Subcutaneous abdominal adipose tissue (tissue), 5 donors: ENCODE results near the gene SPINT3.

Experiments
- H3K27ac ChIP-seq: one replicate; pipeline ENCODE4 v1.7.0; 2013; ENCODE audit warnings: low read depth, mild to moderate bottlenecking, inconsistent platforms, low read length, moderate library complexity
- H3K27me3 ChIP-seq, 5 donors: one replicate each; pipeline ENCODE4 v1.7.0; 2013; ENCODE audit warnings: low read length in 5 of 5, inconsistent platforms in 1 of 5; ENCODE audit not compliant: control insufficient read depth in 5 of 5, insufficient read depth in 4 of 5
- H3K36me3 ChIP-seq, 5 donors: one replicate each; pipeline ENCODE4 v1.7.0; 2013; ENCODE audit warnings: low read length in 5 of 5; ENCODE audit not compliant: control insufficient read depth in 5 of 5, insufficient read depth in 5 of 5
- H3K4me1 ChIP-seq, 5 donors: one replicate each; pipeline ENCODE4 v1.7.0; 2013; ENCODE audit warnings: low read length in 5 of 5, mild to moderate bottlenecking in 3 of 5, moderate library complexity in 1 of 5; ENCODE audit not compliant: control insufficient read depth in 5 of 5, insufficient read depth in 5 of 5
- H3K4me3 ChIP-seq, 5 donors: one replicate each; pipeline ENCODE4 v1.7.0; 2013; ENCODE audit warnings: low read length in 5 of 5, low read depth in 1 of 5
- H3K9ac ChIP-seq, 5 donors: one replicate each; pipeline ENCODE4 v1.7.0; 2013; ENCODE audit warnings: low read length in 5 of 5, mild to moderate bottlenecking in 4 of 5, moderate library complexity in 3 of 5
- H3K9me3 ChIP-seq, 5 donors: one replicate each; pipeline ENCODE4 v1.7.0; 2013; ENCODE audit warnings: low read length in 5 of 5; ENCODE audit not compliant: control insufficient read depth in 5 of 5
- donor health status: healthy.
- donor health status: healthy.
- donor health status: healthy.
- donor health status: healthy.
- donor health status: healthy.

Gene SPINT3

GRCh38 chr20:45539382-45539781, 24.0 kb upstream of the SPINT3 start, which contains the start of gene WFDC6:
TSS of gene WFDC6 (minus strand) at chr20:45539482. CDS start at chr20:45539407, 75 bp downstream.
- H3K4me3 ChIP-seq, result no peak within 1 kb of the TSS
- H3K36me3 ChIP-seq, result no peaks in the 10 kb centered on the region
- no peak within 1 kb of the TSS for H3K9ac ChIP-seq
- no peaks in the 10 kb centered on the region for H3K4me1 ChIP-seq
- H3K27me3 ChIP-seq, result peaks cover 7 to 21% (median 11%) of the 10 kb centered on the region in 5 donors
- no peaks in the 10 kb centered on the region for H3K9me3 ChIP-seq
- H3K27ac ChIP-seq, result no peak within 1 kb of the TSS

DNA sequence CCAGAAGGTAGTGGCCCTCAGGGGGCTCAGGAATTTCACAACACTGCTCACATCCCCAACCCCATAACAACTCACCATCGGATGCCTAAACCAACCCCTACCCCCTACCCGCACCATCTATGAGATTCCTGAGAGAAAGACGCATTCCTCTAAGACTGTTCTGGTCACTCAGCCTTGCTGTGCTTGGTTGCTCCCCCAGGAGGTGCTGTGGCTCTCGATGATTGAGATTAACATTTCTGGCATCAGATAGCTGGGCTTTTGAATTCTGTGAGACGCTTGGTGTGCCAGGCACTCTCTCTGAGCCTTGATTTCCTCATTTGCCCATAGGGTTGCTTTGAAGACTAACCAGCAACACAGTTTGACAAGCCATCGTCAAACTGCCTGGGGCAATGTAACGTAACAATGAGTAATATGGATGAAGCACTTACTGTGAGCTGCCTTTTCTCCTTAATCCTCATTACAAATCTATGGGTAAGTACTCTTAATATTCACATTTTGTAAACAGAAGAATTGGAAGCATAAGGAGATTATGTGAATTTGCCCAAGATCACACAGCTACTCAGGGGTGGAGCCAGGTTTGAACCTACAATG, 22.9 kb upstream of the SPINT3 start:
- Histone ChIP-seq H3K9me3 (no peaks in the 10 kb centered on the region), H3K9ac (no peak overlapping the region), H3K4me3 (no peak overlapping the region), H3K27ac (no peak overlapping the region), H3K4me1 (no peaks in the 10 kb centered on the region), H3K27me3 (peaks cover 10 to 18% (median 11%) of the 10 kb centered on the region in 5 donors), H3K36me3 (no peaks in the 10 kb centered on the region)

DNA sequence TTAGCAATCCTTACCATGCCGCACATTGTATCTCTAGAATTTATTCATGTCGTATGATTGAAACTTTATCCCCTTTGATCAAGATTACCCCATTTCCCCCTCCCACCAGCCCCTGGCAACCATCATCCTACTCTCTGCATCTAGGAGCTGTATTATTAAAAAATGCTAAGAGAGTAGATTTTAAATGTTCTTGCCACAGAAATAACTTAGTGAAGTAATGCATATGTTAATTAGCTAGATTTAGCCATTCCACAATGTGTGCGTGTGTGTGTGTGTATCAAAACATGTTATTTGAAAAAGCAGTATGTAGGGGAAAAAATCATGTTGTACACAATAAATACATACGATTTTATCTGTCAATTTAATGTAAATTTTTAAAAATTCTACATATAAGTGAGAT, 11.9 kb upstream of the SPINT3 start:
- Histone ChIP-seq H3K9ac (no peak overlapping the region), H3K36me3 (no peaks in the 10 kb centered on the region), H3K4me1 (no peaks in the 10 kb centered on the region), H3K27me3 (peaks cover 4 to 19% (median 12%) of the 10 kb centered on the region in 5 donors), H3K4me3 (no peak overlapping the region), H3K27ac (no peak overlapping the region), H3K9me3 (no peaks in the 10 kb centered on the region)

- H3K27ac ChIP-seq, result no peak overlapping the region
- no peak overlapping the region for H3K9ac ChIP-seq
- peaks cover 4 to 19% (median 12%) of the 10 kb centered on the region in 5 donors for H3K27me3 ChIP-seq
- no peak overlapping the region for H3K4me3 ChIP-seq
- H3K36me3 ChIP-seq, result no peaks in the 10 kb centered on the region
- H3K4me1 ChIP-seq, result no peaks in the 10 kb centered on the region
- no peaks in the 10 kb centered on the region for H3K9me3 ChIP-seq
Observed at GRCh38 chr20:45523821-45524220, 8.4 kb upstream of the SPINT3 start.

DNA sequence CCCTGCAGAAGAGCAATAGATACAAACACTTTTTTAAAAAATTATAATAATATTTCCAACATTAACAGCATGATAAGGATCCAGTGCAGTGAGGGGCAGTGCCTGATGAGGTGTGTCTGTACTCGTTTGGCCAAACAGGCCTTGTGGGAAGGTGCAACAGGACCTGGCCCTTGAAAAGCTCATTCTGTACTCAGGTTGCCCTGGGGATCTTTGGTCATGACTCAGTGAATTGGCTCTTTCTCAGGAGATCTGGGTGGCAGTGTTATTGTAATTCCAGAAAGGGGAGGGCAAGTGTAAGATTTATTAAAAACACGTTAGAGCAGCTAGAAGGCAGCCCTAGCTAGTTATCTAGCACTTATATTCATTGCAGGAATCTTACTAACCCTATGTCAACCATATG, 2.9 kb upstream of the SPINT3 start:
- no peaks in the 10 kb centered on the region for H3K36me3 ChIP-seq
- peaks cover 0 to 6% (median 3%) of the 10 kb centered on the region in 5 donors for H3K27me3 ChIP-seq
- no peak overlapping the region for H3K27ac ChIP-seq
- H3K4me3 ChIP-seq, result no peak overlapping the region
- no peak overlapping the region for H3K9ac ChIP-seq
- H3K9me3 ChIP-seq, result no peaks in the 10 kb centered on the region
- H3K4me1 ChIP-seq, result no peaks in the 10 kb centered on the region

- H3K4me3 ChIP-seq, result no peak overlapping the region
- no peaks in the 10 kb centered on the region for H3K9me3 ChIP-seq
- no peaks in the 10 kb centered on the region for H3K36me3 ChIP-seq
- no peak overlapping the region for H3K27ac ChIP-seq
- no peak overlapping the region for H3K9ac ChIP-seq
- peaks cover 0 to 7% (median 3%) of the 10 kb centered on the region in 5 donors for H3K27me3 ChIP-seq
- H3K4me1 ChIP-seq, result no peaks in the 10 kb centered on the region
Observed at GRCh38 chr20:45510242-45510862, 5.1 kb downstream of the SPINT3 start.

- H3K27me3 ChIP-seq, result peaks cover 0 to 10% (median 6%) of the 10 kb centered on the region in 5 donors
- H3K36me3 ChIP-seq, result no peaks in the 10 kb centered on the region
- no peak overlapping the region for H3K4me3 ChIP-seq
- H3K27ac ChIP-seq, result no peak overlapping the region
- no peaks in the 10 kb centered on the region for H3K9me3 ChIP-seq
- no peaks in the 10 kb centered on the region for H3K4me1 ChIP-seq
- H3K9ac ChIP-seq, result no peak overlapping the region
Observed at GRCh38 chr20:45509091-45509490, 6.3 kb downstream of the SPINT3 start.

- Histone ChIP-seq H3K4me3 (no peak overlapping the region), H3K4me1 (no peaks in the 10 kb centered on the region), H3K36me3 (no peaks in the 10 kb centered on the region), H3K9ac (no peak overlapping the region), H3K9me3 (no peaks in the 10 kb centered on the region), H3K27me3 (peaks cover 0 to 8% (median 4%) of the 10 kb centered on the region in 5 donors), H3K27ac (no peak overlapping the region)
Observed at GRCh38 chr20:45508068-45508886, 7.1 kb downstream of the SPINT3 start.

- H3K4me1 ChIP-seq, result no peaks in the 10 kb centered on the region
- H3K9ac ChIP-seq, result no peak overlapping the region
- H3K4me3 ChIP-seq, result no peak overlapping the region
- no peaks in the 10 kb centered on the region for H3K9me3 ChIP-seq
- no peaks in the 10 kb centered on the region for H3K36me3 ChIP-seq
- H3K27me3 ChIP-seq, result peaks cover 0 to 8% (median 4%) of the 10 kb centered on the region in 5 donors
- H3K27ac ChIP-seq, result no peak overlapping the region
Observed at GRCh38 chr20:45507011-45507820, 8.2 kb downstream of the SPINT3 start.
